Measurements from ENCODE around the gene RABL2A. TPM values are rescaled to one million over a fixed set of nuclear protein-coding genes. Genes with fewer than 3 reads are reported as not detected.
A peak's percentile ranks its signal among the peaks of the same experiment; 100 is the strongest.

The RABL2A gene
- total RNA-seq, 2 donors from 2014 or later: 1.7 to 2.7 TPM

GRCh38 chr2:113672326-113672932 lies 45.4 kb downstream of the RABL2A start:
- Histone ChIP-seq H3K9me3 (no peaks in the 10 kb centered on the region), H3K4me1 (peaks cover 0 to 10% of the 10 kb centered on the region in 2 donors), H3K4me3 (no peak overlapping the region), H3K27me3 (no peaks in the 10 kb centered on the region), H3K27ac (no peak overlapping the region), H3K36me3 (no peaks in the 10 kb centered on the region)
- no peak for DNase-seq (ENCODE audit: low spot score)
- no peak for TF ChIP-seq CTCF (IDR thresholded peaks at IDR 0.05)

GRCh38 chr2:113675875-113676274 lies 48.8 kb downstream of the RABL2A start:
- DNase-seq (ENCODE audit: low spot score): no peak
- no peaks in the 10 kb centered on the region for H3K36me3 ChIP-seq

GRCh38 chr2:113676623-113677266 lies 49.7 kb downstream of the RABL2A start:
- H3K9me3 ChIP-seq: no peaks in the 10 kb centered on the region
- H3K27ac ChIP-seq: peak overlapping the region in 1 of 2 donors; percentile 40
- H3K36me3 ChIP-seq: no peaks in the 10 kb centered on the region
- H3K27me3 ChIP-seq: no peaks in the 10 kb centered on the region
- H3K4me3 ChIP-seq: no peak overlapping the region
- DNase-seq (ENCODE audit: low spot score): no peak
- no peak for TF ChIP-seq CTCF (IDR thresholded peaks at IDR 0.05)
- H3K4me1 ChIP-seq: peaks cover 0 to 10% of the 10 kb centered on the region in 2 donors

More at GRCh38 chr2:113675875-113676274, 48.8 kb downstream of the RABL2A start:
- peaks cover 0 to 10% of the 10 kb centered on the region in 2 donors for H3K4me1 ChIP-seq
- TF ChIP-seq CTCF (IDR thresholded peaks at IDR 0.05): no peak
- no peak overlapping the region for H3K4me3 ChIP-seq
- peak overlapping the region; percentile 8 to 40 for H3K27ac ChIP-seq
- H3K27me3 ChIP-seq: no peaks in the 10 kb centered on the region
- no peaks in the 10 kb centered on the region for H3K9me3 ChIP-seq

- no peak for TF ChIP-seq CTCF (IDR thresholded peaks at IDR 0.05)
- no peaks in the 10 kb centered on the region for H3K27me3 ChIP-seq
- H3K4me3 ChIP-seq: no peak overlapping the region
- no peak overlapping the region for H3K27ac ChIP-seq
- no peak for DNase-seq (ENCODE audit: low spot score)
- H3K9me3 ChIP-seq: no peaks in the 10 kb centered on the region
- H3K36me3 ChIP-seq: no peaks in the 10 kb centered on the region
- H3K4me1 ChIP-seq: peaks cover 0 to 10% of the 10 kb centered on the region in 2 donors
Observed at GRCh38 chr2:113677330-113677729, 50.3 kb downstream of the RABL2A start.

GRCh38 chr2:113679457-113679856 lies 52.4 kb downstream of the RABL2A start:
- no peak overlapping the region for H3K27ac ChIP-seq
- H3K27me3 ChIP-seq: no peaks in the 10 kb centered on the region
- no peaks in the 10 kb centered on the region for H3K9me3 ChIP-seq
- peaks cover 0 to 10% of the 10 kb centered on the region in 2 donors for H3K4me1 ChIP-seq
- H3K36me3 ChIP-seq: no peaks in the 10 kb centered on the region
- no peak overlapping the region for H3K4me3 ChIP-seq
- TF ChIP-seq CTCF (IDR thresholded peaks at IDR 0.05): no peak
- DNase-seq (ENCODE audit: low spot score): no peak
